Prostate gland (tissue), 2 donors: ENCODE results near the gene MUC21. TPM values are rescaled to one million over a fixed set of nuclear protein-coding genes. Genes with fewer than 3 reads are reported as not detected.

ENCODE experiments used
- DNase-seq: peaks from one replicate; pipeline ENCODE4 v3.0.0-alpha.2; 2019; ENCODE audit warnings: low spot score
- H3K27ac ChIP-seq, 2 donors: fragments of 200-600 bp; sonication (generic); 2 replicates each; pipeline ENCODE4 v1.5.1; 2017 to 2019
- H3K27me3 ChIP-seq: fragments of 200-600 bp; sonication (generic); replicated peaks from 2 replicates; pipeline ENCODE4 v1.5.1; 2019; ENCODE audit not compliant: insufficient read depth
- H3K36me3 ChIP-seq, 2 donors: fragments of 200-600 bp; sonication (generic); 1 replicate in 1 of 2; 2 replicates in 1 of 2; pipeline versions ENCODE4 v1.5.1 to v1.8.1; 2017 to 2019
- H3K4me1 ChIP-seq: fragments of 200-600 bp; sonication (generic); replicated peaks from 2 replicates; pipeline ENCODE4 v1.5.1; 2019
- H3K4me3 ChIP-seq, 2 donors: fragments of 200-600 bp; sonication (generic); 2 replicates each; pipeline ENCODE4 v1.5.1; 2017 to 2019
- H3K9me3 ChIP-seq: fragments of 200-600 bp; sonication (generic); 2 replicates; pipeline ENCODE4 v1.5.1; 2017
- CTCF ChIP-seq, 4 experiments: fragments of 200-600 bp in 2 of 4; fragments of 450-650 bp in 2 of 4; sonication (generic) in 2 of 4; IDR thresholded peaks; 1 replicate in 3 of 4; 2 replicates in 1 of 4; pipeline ENCODE4 v1.5.1; 2016 to 2019; ENCODE audit warnings: antibody characterized with exemption in 4 of 4, mild to moderate bottlenecking in 2 of 4, moderate library complexity in 2 of 4
- POLR2A ChIP-seq: fragments of 450-650 bp; IDR thresholded peaks from one replicate; pipeline ENCODE4 v1.6.1; 2016; ENCODE audit warnings: antibody characterized with exemption, mild to moderate bottlenecking
- POLR2AphosphoS5 ChIP-seq: sonication (generic); formaldehyde crosslinking; IDR thresholded peaks from one replicate; pipeline ENCODE4 v1.6.1; 2017; ENCODE audit warnings: antibody characterized with exemption
- WGBS: methylation state at CpG from one replicate; pipeline ENCODE4 v1.1.5; 2018; 5-methylcytosine and 5-hydroxymethylcytosine counted together
- intact Hi-C: fragments of 100-400 bp; cut with DNase I; formaldehyde crosslinking; loops from one replicate; pipeline ENCODE4 v1.14.2; 2022
- total RNA-seq, 2 donors: library from RNA; depleted of rRNA; stranded (reverse); fragments of >200 nt; gene quantifications; one replicate each; pipeline ENCODE4 v1.1.0, GENCODE V29; 2016

Gene MUC21
- total RNA-seq, 2 donors from 2014 or later: 0.28 TPM; not detected in 1

GRCh38 chr6:30985490-30985889 lies 2.0 kb downstream of the MUC21 start:
- DNase-seq: no peak
- Histone ChIP-seq H3K9me3 (no peaks in the 10 kb centered on the region), H3K4me3 (no peak overlapping the region), H3K4me1 (no peaks in the 10 kb centered on the region), H3K36me3 (no peaks in the 10 kb centered on the region), H3K27ac (no peak overlapping the region), H3K27me3 (no peaks in the 10 kb centered on the region)
- no peak for TF ChIP-seq POLR2AphosphoS5
- TF ChIP-seq CTCF (IDR thresholded peaks at IDR 0.05): no peak
- TF ChIP-seq POLR2A: no peak
- 77% methylated on average over 5 of the region's 5 CpGs for WGBS
- intact Hi-C loops: no loop called here

GRCh38 chr6:30987304-30987703 lies 3.8 kb downstream of the MUC21 start:
- no peak for DNase-seq
- intact Hi-C loops: no loop called here
- Histone ChIP-seq H3K4me3 (no peak overlapping the region), H3K9me3 (no peaks in the 10 kb centered on the region), H3K27me3 (no peaks in the 10 kb centered on the region), H3K4me1 (no peaks in the 10 kb centered on the region), H3K27ac (no peak overlapping the region), H3K36me3 (no peaks in the 10 kb centered on the region)
- TF ChIP-seq POLR2A: no peak
- 85% methylated on average over 6 of the region's 6 CpGs for WGBS

GRCh38 chr6:30988209-30988825 lies 4.8 kb downstream of the MUC21 start:
- no peaks in the 10 kb centered on the region for H3K9me3 ChIP-seq
- no peaks in the 10 kb centered on the region for H3K36me3 ChIP-seq
- intact Hi-C loops: no loop called here
- WGBS: 73% methylated on average over 9 of the region's 9 CpGs
- TF ChIP-seq POLR2A: no peak
- H3K27ac ChIP-seq: no peak overlapping the region
- no peak for DNase-seq
- no peaks in the 10 kb centered on the region for H3K4me1 ChIP-seq
- H3K27me3 ChIP-seq: no peaks in the 10 kb centered on the region
- no peak overlapping the region for H3K4me3 ChIP-seq

DNA sequence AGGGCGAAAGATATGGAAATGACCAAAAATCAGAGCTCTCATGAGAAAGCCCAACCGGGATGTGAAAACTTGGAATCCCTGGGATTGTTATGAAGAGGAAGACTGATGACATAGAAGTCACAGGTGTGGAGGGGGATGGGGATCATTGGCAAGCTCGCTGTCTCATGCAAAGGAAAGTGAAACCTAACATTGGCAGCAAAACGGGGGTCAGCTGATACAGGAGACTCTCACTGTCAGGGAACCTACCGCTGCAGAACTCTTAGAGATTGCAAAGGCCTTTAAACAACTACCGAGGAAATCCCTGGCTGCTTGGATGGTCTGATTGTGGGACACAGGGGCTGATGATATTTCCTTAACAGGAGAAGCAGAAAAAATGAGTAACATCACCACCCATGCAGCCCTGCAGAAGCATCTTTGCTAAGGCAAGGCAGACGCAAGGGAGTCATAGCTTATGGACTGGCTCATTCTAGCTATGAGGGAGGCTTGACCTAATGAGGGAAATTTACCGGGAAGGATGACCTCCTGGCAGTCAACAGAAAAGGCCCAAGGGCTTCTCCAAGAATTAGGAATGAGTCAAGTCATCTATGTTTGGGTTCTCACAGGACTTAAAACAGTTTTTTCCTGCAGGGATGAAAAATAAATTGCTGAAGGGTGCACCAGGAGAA lies 7.0 kb downstream of the MUC21 start:
- TF ChIP-seq POLR2AphosphoS5 (no peak), POLR2A (no peak), CTCF (IDR thresholded peaks at IDR 0.05) (no peak)
- WGBS: 75% methylated on average over 8 of the region's 8 CpGs
- no peak overlapping the region for H3K27ac ChIP-seq

DNA sequence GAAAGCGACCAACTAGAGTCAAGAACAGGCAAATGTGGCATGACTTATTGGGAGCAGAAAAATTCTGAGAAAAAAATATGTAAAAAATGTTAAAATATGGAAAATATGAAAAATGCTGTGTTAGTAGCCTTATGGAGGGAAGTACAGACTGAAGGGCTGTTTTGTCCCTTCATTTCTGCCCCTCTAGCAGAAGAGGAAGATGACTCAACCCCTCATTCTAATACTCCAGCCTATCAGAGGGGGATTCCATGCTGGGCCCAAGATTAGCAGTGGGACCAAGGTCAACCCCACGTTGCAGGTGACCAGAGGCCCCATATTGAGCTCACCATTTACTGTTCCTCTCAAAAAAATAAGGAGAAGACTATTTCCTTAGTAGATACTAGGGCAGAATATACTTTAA lies 8.4 kb downstream of the MUC21 start:
- DNase-seq: no peak
- TF ChIP-seq POLR2AphosphoS5: no peak
- no peak for TF ChIP-seq CTCF (IDR thresholded peaks at IDR 0.05)
- TF ChIP-seq POLR2A: no peak
- Histone ChIP-seq H3K4me3 (no peak overlapping the region), H3K4me1 (no peaks in the 10 kb centered on the region), H3K27me3 (no peaks in the 10 kb centered on the region), H3K9me3 (no peaks in the 10 kb centered on the region), H3K27ac (no peak overlapping the region), H3K36me3 (no peaks in the 10 kb centered on the region)
- intact Hi-C loops: no loop called here
- 88% methylated on average over 2 of the region's 2 CpGs for WGBS

More for the DNA sequence above, 7.0 kb downstream of the MUC21 start:
- Histone ChIP-seq H3K36me3 (no peaks in the 10 kb centered on the region), H3K4me1 (no peaks in the 10 kb centered on the region), H3K9me3 (no peaks in the 10 kb centered on the region), H3K4me3 (no peak overlapping the region), H3K27me3 (no peaks in the 10 kb centered on the region)
- DNase-seq: no peak
- intact Hi-C loops: no loop called here

DNA sequence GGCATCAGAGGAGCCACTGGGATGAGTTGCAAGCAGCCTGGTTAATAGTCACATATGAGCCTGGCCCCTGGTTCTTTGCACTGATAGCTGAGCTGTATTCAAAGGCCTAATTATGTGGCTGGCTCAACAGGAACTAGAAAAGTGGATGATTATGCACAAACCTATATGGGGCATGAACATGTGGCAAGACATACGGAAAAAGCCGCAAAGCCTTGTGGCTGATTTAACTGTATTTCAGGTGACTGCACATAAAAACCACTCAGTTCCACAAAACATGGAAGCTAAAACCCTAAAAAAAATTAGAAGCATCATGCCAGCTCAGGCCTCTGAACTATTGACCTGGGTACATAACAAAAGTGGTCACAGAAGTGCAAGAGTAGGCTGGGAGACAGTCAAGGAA lies 13.8 kb downstream of the MUC21 start:
- TF ChIP-seq POLR2A (no peak), CTCF (IDR thresholded peaks at IDR 0.05) (no peak), POLR2AphosphoS5 (no peak)
- Histone ChIP-seq H3K27ac (no peak overlapping the region), H3K4me1 (no peaks in the 10 kb centered on the region), H3K36me3 (no peaks in the 10 kb centered on the region), H3K4me3 (no peak overlapping the region), H3K27me3 (no peaks in the 10 kb centered on the region), H3K9me3 (no peaks in the 10 kb centered on the region)
- WGBS: 90% methylated on average over 2 of the region's 2 CpGs
- intact Hi-C loops: no loop called here
- no peak for DNase-seq
